Parathyroid adenoma (tissue), 2 donors: ENCODE results near the gene ZFAND3.

Experiments used
- H2AFZ ChIP-seq: fragments of 300-600 bp; sonication (generic); one replicate; pipeline ENCODE4 v1.7.0; 2017; ENCODE audit warnings: antibody characterized with exemption, mild to moderate bottlenecking
- H3K27ac ChIP-seq: fragments of 300-600 bp; sonication (generic); one replicate; pipeline ENCODE4 v1.7.0; 2017
- H3K27me3 ChIP-seq: fragments of 300-600 bp; sonication (generic); one replicate; pipeline ENCODE4 v1.7.0; 2017; ENCODE audit warnings: low read length; ENCODE audit not compliant: control insufficient read depth, insufficient read depth
- H3K36me3 ChIP-seq: fragments of 300-600 bp; sonication (generic); one replicate; pipeline ENCODE4 v1.7.0; 2017; ENCODE audit warnings: low read length; ENCODE audit not compliant: control insufficient read depth, insufficient read depth
- H3K4me1 ChIP-seq: fragments of 300-600 bp; sonication (generic); one replicate; pipeline ENCODE4 v1.7.0; 2017; ENCODE audit warnings: control low read depth
- H3K4me2 ChIP-seq: fragments of 300-600 bp; sonication (generic); one replicate; pipeline ENCODE4 v1.7.0; 2017; ENCODE audit warnings: low read length
- H3K4me3 ChIP-seq: fragments of 300-600 bp; sonication (generic); one replicate; pipeline ENCODE4 v1.7.0; 2017; ENCODE audit warnings: low read depth, low read length
- H3K79me2 ChIP-seq: fragments of 300-600 bp; sonication (generic); one replicate; pipeline ENCODE4 v1.7.0; 2017; ENCODE audit warnings: control low read depth
- H3K9ac ChIP-seq: fragments of 300-600 bp; sonication (generic); one replicate; pipeline ENCODE4 v1.7.0; 2017; ENCODE audit warnings: mild to moderate bottlenecking
- H3K9me3 ChIP-seq: fragments of 300-600 bp; sonication (generic); one replicate; pipeline ENCODE4 v1.7.0; 2017; ENCODE audit warnings: low read length; ENCODE audit not compliant: control insufficient read depth
- CTCF ChIP-seq: fragments of 300-600 bp; sonication (generic); IDR thresholded peaks from one replicate; pipeline ENCODE4 v1.7.0; 2017; ENCODE audit warnings: antibody characterized with exemption, mild to moderate bottlenecking
- donor health status: primary hyperparathyroidism.

The ZFAND3 gene

GRCh38 chr6:37966801-37967200 is 147.3 kb downstream of the ZFAND3 start:
- TF ChIP-seq CTCF: no peak
- H3K4me3 ChIP-seq: no peak overlapping the region
- no peaks in the 10 kb centered on the region for H3K9me3 ChIP-seq
- no peaks in the 10 kb centered on the region for H3K4me1 ChIP-seq
- H3K4me2 ChIP-seq: no peak overlapping the region
- H3K27me3 ChIP-seq: no peaks in the 10 kb centered on the region
- peaks cover 34% of the 10 kb centered on the region for H3K79me2 ChIP-seq
- H3K9ac ChIP-seq: no peak overlapping the region
- no peak overlapping the region for H2AFZ ChIP-seq
- no peak overlapping the region for H3K27ac ChIP-seq
- H3K36me3 ChIP-seq: no peaks in the 10 kb centered on the region

GRCh38 chr6:37967651-37968050 is 148.1 kb downstream of the ZFAND3 start:
- peaks cover 29% of the 10 kb centered on the region for H3K79me2 ChIP-seq

GRCh38 chr6:37971266-37971665 is 151.7 kb downstream of the ZFAND3 start:
- Histone ChIP-seq H3K36me3 (no peaks in the 10 kb centered on the region), H3K4me3 (no peak overlapping the region), H3K27ac (no peak overlapping the region), H2AFZ (no peak overlapping the region), H3K4me2 (no peak overlapping the region), H3K9me3 (no peaks in the 10 kb centered on the region), H3K9ac (no peak overlapping the region), H3K4me1 (no peaks in the 10 kb centered on the region), H3K27me3 (no peaks in the 10 kb centered on the region), H3K79me2 (peaks cover 33% of the 10 kb centered on the region)
- TF ChIP-seq CTCF: no peak

More at GRCh38 chr6:37967651-37968050, 148.1 kb downstream of the ZFAND3 start:
- no peak for TF ChIP-seq CTCF
- H3K4me3 ChIP-seq: no peak overlapping the region
- H3K36me3 ChIP-seq: no peaks in the 10 kb centered on the region
- H3K4me1 ChIP-seq: no peaks in the 10 kb centered on the region
- no peak overlapping the region for H3K9ac ChIP-seq
- no peaks in the 10 kb centered on the region for H3K9me3 ChIP-seq
- H3K27ac ChIP-seq: no peak overlapping the region
- no peak overlapping the region for H3K4me2 ChIP-seq
- no peak overlapping the region for H2AFZ ChIP-seq
- no peaks in the 10 kb centered on the region for H3K27me3 ChIP-seq

GRCh38 chr6:37971711-37972390 is 152.3 kb downstream of the ZFAND3 start:
- H3K4me2 ChIP-seq: no peak overlapping the region
- no peak overlapping the region for H3K9ac ChIP-seq
- TF ChIP-seq CTCF: no peak
- H3K9me3 ChIP-seq: no peaks in the 10 kb centered on the region
- H2AFZ ChIP-seq: no peak overlapping the region
- no peak overlapping the region for H3K27ac ChIP-seq
- peaks cover 36% of the 10 kb centered on the region for H3K79me2 ChIP-seq
- H3K4me3 ChIP-seq: no peak overlapping the region
- no peaks in the 10 kb centered on the region for H3K27me3 ChIP-seq
- no peaks in the 10 kb centered on the region for H3K36me3 ChIP-seq
- no peaks in the 10 kb centered on the region for H3K4me1 ChIP-seq
